IPS-18c (cell line): ENCODE data around the gene CLCNKA.

Experiments used
- H3K4me3 ChIP-seq: 2 replicates; pipeline ENCODE4 v1.7.0; 2013; ENCODE audit warnings: low read depth, mild to moderate bottlenecking, low read length, moderate library complexity; ENCODE audit not compliant: insufficient read depth
- H3K9me3 ChIP-seq: one replicate; pipeline ENCODE4 v1.6.1; 2013; ENCODE audit warnings: mild to moderate bottlenecking, low read length, moderate library complexity; ENCODE audit not compliant: control insufficient read depth, insufficient read depth

CLCNKA gene

DNA sequence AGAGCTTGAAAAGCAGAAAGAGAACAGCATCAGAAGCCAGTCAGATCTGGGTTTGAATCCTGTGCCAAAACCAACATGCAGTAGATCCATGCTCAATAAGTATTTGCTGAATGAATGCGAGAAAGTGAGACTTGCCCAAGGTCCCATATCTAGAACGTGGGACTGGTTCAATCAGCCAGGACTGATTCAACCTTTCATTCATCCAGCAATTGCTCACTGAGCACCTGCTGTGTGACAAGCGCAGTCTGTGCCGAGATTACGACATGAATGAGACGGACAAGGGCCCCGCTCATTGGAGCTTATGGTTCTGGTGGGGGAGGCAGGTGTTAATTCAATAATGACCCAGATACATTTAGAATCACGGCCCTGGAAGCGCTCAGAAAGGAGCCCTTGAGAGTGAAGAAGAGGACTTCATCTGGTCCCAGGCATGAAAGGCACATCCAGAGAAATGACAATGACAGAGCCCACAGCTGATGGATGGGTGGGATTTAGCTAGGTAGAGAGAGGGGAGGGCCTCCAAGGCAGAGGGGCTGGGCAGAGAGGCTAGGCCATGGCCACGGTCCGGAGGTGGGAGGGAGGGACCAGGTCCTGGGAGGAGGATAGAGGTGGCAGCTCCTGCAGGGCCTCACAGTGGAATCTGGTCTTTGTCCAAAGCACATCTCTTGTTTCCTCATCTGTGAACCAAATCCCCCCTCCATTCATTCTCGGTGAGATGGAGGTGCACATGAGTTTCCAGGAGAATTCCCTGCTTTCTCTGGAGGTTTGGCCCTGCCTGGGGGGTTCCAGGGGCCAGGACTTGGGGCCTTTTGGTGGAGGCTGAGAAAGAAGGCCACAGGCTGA is 55.8 kb downstream of the CLCNKA start:
- Histone ChIP-seq H3K9me3 (no peaks in the 10 kb centered on the region), H3K4me3 (no peak overlapping the region)

DNA sequence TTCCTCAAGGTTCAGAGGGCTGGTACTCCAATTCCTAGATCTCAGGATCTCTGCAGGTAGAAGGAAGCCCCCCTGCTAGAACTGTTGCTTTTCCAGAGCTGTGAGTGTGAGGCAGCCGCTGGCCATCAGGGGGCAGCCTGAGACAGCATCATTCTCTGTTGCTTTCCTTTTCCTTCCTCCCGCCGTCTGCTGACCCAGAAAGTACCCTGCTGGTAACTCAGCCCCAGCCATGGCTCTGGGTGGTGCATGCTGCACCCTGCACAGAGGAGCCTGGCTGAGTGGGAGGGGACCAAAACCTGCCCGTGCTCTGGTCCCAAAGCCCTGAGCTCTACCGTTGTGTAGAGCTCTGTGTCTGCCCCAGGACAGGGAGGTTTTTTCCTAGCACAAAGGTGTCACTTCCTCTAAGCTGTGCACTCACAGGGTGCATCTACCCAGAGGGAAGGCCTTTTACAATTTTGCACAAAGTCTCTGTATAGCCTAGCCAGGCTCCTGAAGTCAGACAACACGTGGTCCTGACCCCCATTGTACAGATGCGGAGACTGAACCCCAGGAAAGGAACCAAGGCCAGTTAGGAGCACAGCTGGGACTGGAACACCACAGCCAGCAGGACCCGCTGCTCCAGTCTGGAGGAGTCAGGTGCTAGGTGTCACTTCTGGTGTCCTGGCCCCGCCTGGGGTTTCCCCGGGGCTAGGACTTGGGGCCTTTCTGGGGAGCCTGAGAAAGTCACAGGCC is 57.3 kb downstream of the CLCNKA start:
- Histone ChIP-seq H3K4me3 (no peak overlapping the region), H3K9me3 (no peaks in the 10 kb centered on the region)

DNA sequence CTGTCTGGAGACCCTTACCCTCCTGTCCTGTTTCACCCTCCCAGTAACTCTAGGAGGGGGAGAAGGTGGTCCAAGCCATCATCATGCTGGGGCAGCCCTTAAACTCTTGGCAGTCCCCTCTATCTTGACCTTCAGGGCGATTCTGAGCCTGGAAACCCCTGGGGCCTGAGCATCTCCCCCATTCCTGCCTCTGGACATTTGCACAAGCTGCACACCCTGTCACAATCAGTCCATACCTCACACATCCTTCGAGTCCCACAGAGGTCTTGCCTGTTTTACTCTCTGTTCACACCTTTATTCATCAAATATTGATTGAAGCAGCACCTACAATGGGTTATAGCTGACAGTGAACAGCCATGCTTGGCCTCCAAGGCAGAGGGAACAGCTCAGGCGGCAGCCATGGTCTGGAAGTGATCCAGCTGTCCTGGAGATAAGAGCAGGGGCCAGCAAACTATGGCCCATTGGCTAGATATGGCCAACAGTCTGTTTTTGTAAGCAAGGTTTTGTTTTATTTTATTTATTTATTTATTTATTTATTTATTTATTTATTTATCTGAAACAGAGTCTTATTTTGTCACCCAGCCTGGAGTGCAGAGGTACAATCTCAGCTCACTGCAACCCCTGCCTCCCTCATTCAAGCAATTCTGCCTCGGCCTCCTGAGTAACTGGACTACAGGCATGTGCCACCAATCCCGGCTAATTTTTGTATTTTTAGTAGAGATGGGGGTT is 58.8 kb downstream of the CLCNKA start:
- no peaks in the 10 kb centered on the region for H3K9me3 ChIP-seq
- no peak overlapping the region for H3K4me3 ChIP-seq

DNA sequence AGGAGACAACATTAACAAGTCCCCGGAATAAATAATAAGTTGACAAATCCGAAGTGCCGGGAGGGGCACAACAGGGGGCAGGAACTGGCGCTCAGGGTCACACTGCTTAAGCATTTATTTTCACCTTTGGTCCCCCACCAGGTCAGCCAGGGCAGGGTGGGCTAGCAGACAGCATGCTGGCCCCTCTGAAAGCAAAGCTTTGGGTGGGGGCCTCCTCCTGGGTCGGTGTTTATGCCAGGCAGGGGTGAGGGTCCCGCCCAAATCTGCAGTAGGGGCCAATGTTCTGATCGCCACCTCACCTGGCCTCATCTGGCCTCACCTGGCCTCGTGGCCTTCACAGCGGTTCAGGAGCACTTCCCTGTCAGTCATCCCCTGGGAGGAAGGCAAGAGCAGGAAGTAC is 59.8 kb downstream of the CLCNKA start:
- Histone ChIP-seq H3K4me3 (no peak overlapping the region), H3K9me3 (no peaks in the 10 kb centered on the region)

DNA sequence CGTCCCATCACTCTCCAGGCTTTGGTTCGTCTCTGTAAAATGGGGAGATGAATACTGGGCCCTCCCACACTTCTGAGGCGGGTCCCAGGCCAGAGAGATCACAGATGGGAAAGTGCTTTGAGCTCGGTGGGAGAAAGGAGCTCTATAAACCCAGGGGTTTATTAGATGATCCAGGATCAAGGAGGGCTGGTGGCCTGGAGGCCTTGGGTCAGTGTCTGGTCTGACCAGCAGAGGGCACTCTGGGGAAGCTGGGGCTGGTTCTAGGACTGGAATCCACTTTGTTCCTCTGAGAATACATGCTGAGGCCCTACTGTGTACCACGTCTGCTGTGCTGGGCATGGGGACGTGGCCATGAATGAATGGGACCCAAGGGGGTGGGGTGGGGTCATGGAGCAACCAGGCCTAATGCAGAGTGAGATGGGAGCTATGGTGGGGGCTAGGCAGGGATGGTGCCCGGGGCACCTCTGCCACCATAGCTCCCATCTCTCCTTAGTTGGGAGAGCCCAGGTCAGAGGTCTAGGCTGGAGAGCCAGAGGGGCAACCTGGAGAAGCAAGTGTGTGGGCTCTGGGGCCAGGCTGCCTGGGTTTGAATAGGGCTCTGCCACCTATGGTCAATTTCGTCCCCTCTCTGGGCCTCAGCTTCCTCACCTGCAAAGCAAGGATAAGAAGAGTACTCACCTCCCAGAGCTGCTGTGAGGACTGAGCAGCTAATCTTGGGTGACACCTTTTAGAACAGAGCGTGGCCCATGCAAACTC is 60.6 kb downstream of the CLCNKA start:
- Histone ChIP-seq H3K4me3 (no peak overlapping the region), H3K9me3 (no peaks in the 10 kb centered on the region)

DNA sequence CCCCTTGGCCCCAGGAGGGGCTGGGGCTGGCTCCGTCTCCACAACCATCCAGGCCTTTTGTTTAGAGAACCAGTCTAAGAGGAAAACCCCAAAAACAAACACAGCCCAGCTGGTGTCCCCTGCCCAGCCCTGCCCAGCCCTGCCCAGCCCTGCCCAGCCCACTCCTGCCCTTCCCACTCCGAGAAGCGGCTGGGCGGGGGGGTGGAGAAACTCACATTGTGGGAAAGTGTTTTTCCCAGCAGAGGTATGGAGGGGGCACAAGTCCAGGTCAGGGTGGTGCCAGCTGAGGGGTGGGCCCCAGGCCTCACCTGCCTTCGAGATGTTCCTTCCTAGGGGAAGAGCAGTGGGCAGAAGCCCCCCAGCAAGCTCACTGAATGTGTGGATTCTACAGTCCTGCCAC is 61.6 kb downstream of the CLCNKA start:
- Histone ChIP-seq H3K4me3 (no peak overlapping the region), H3K9me3 (no peaks in the 10 kb centered on the region)
